Activated CD8-positive, alpha-beta memory T cell treated with anti-CD3 and anti-CD28 coated beads for 48 hours (primary cell): ENCODE measurements around the gene MYOM3.
"Not testable (repeated sequence)": the region's sequence is repeated elsewhere in the genome, so short reads cannot be mapped to it uniquely, and the experiment has no call there.

Source experiments
- DNase-seq, 3 experiments: peaks; one replicate each; pipeline ENCODE4 v3.0.0-alpha.2; 2020; ENCODE audit warnings: low read depth in 2 of 3, low spot score in 2 of 3

The MYOM3 gene

GRCh38 chr1:24074817-24075589 lies 36.9 kb downstream of the MYOM3 start:
- no peak for DNase-seq

GRCh38 chr1:24074196-24074595 lies 37.7 kb downstream of the MYOM3 start:
- DNase-seq, result no peak

GRCh38 chr1:24071941-24072340 lies 40.0 kb downstream of the MYOM3 start:
- no peak for DNase-seq

GRCh38 chr1:24070821-24071393 lies 41.0 kb downstream of the MYOM3 start:
- peak; percentile 37 to 68 (median 46) for DNase-seq

- DNase-seq, result no peak
Observed at GRCh38 chr1:24069817-24070216, 42.1 kb downstream of the MYOM3 start.

- no peak for DNase-seq
Observed at GRCh38 chr1:24067978-24068377, 44.0 kb downstream of the MYOM3 start.

- no peak for DNase-seq
Observed at GRCh38 chr1:24065304-24065703, 46.6 kb downstream of the MYOM3 start.

GRCh38 chr1:24062221-24062620 lies 49.7 kb downstream of the MYOM3 start:
- no peak for DNase-seq

- DNase-seq, result no peak
Observed at GRCh38 chr1:24060482-24060881, 51.5 kb downstream of the MYOM3 start.

- DNase-seq, result no peak
Observed at GRCh38 chr1:24058671-24059455, 53.1 kb downstream of the MYOM3 start.

GRCh38 chr1:24057171-24057570 lies 54.8 kb downstream of the MYOM3 start:
- no peak for DNase-seq

- no peak for DNase-seq
Observed at GRCh38 chr1:24055681-24056080, 56.3 kb downstream of the MYOM3 start.

- DNase-seq, result no peak
Observed at GRCh38 chr1:24052220-24052619, 59.7 kb downstream of the MYOM3 start.

- no peak for DNase-seq
Observed at GRCh38 chr1:24051206-24051945, 60.6 kb downstream of the MYOM3 start.

GRCh38 chr1:24049733-24050132 lies 62.2 kb downstream of the MYOM3 start:
- no peak for DNase-seq

- DNase-seq, result not testable (repeated sequence)
Observed at GRCh38 chr1:24048894-24049293, 63.0 kb downstream of the MYOM3 start.

GRCh38 chr1:24048205-24048869 lies 63.6 kb downstream of the MYOM3 start:
- DNase-seq, result no peak

- DNase-seq, result no peak
Observed at GRCh38 chr1:24047110-24047477, 64.8 kb downstream of the MYOM3 start.

GRCh38 chr1:24045771-24046170 lies 66.2 kb downstream of the MYOM3 start:
- no peak for DNase-seq

- DNase-seq, result not testable (repeated sequence)
Observed at GRCh38 chr1:24044672-24045071, 67.3 kb downstream of the MYOM3 start.
